GM21390 (cell line): ENCODE results near the gene ZCWPW1.
A peak's percentile ranks its signal among the peaks of the same experiment; 100 is the strongest.
"Not testable (repeated sequence)": the region's sequence is repeated elsewhere in the genome, so short reads cannot be mapped to it uniquely, and the experiment has no call there.

Source experiments
- ATAC-seq: cut with Tn5 transposase; IDR thresholded peaks from one replicate; pipeline ENCODE4 v1.9.1; 2021; ENCODE audit not compliant: unreplicated experiment

Gene ZCWPW1

DNA sequence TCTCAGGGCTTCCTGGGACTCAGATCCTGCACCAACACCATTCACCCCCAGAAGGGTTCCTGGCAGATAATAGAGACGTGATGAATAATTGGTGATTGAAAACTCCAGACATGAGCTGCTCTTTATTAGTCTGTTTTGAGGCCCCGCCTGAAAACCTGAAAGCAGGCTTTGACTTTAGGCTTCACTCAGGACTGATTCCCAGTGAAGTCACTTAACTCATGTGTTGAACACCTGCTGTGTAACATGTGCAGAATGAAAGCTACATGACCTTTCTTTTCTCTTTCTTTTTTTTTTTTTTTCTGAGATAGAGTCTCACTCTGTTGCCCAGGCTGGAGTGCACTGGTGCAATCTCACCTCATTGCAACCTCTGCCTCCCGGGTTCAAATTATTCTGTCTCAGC lies 26.7 kb upstream of the ZCWPW1 start:
- no peak for ATAC-seq

- ATAC-seq, result not testable (repeated sequence)
Measured at GRCh38 chr7:100453854-100454253, 25.4 kb upstream of the ZCWPW1 start.

GRCh38 chr7:100452513-100452912 lies 24.0 kb upstream of the ZCWPW1 start:
- ATAC-seq, result no peak

GRCh38 chr7:100449190-100449795 lies 20.8 kb upstream of the ZCWPW1 start:
- ATAC-seq, result no peak

DNA sequence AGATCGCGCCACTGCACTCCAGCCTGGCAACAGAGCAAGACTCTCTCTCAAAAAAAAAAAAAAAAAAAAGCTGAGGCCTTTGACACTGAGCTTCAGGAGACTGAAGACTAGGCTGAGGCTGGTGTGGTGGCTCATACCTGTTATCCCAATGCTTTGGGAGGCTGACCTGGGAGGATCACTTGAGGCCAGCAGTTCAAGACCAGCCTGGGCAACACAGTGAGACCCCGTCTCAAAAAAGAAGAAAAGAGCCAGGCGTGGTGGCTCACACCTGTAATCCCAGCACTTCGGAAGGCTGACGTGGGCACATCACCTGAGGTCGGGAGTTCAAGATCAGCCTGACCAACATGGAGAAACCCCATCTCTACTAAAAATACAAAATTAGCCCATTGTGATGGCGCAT lies 18.9 kb upstream of the ZCWPW1 start:
- not testable (repeated sequence) for ATAC-seq

GRCh38 chr7:100446040-100446439 lies 17.5 kb upstream of the ZCWPW1 start:
- no peak for ATAC-seq

- ATAC-seq, result no peak
Measured at GRCh38 chr7:100444311-100445278, 16.1 kb upstream of the ZCWPW1 start.

DNA sequence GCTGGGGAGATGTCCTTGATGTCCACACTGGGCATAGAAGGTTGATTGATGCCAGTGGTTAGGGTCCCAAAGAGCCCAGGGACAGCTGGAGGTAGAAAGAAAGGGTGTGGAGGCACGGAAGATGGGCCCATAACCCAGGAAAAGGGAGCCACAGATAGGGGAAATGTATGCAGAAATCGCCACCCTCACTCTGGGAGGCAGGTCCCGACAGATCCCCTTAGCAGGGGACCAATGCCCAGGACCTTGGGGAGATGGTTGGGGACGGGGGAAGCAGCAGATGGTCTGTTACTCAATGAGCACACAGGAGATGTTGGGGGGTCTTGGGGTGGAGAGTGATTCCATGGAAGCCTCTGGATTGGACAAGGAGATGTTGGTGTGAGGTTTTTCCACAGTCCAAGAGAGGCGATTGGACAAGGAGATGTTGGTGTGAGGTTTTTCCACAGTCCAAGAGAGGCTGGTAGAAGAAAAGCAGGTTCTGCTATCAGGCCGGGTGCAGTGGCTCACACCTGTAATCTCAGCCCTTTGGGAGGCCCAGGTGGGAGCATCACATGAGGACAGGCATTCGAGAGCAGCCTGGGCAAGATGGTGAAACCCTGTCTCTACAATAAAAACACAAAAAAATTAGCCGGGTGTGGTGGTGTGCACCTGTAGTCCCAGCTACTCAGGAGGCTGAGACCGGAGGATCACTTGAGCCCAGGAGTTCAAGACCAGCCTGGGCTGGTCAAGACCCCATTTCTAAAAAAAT lies 14.8 kb upstream of the ZCWPW1 start:
- ATAC-seq, result no peak

- ATAC-seq, result no peak
Measured at GRCh38 chr7:100441641-100442535, 13.4 kb upstream of the ZCWPW1 start.

GRCh38 chr7:100439244-100439643 lies 10.7 kb upstream of the ZCWPW1 start:
- not testable (repeated sequence) for ATAC-seq

DNA sequence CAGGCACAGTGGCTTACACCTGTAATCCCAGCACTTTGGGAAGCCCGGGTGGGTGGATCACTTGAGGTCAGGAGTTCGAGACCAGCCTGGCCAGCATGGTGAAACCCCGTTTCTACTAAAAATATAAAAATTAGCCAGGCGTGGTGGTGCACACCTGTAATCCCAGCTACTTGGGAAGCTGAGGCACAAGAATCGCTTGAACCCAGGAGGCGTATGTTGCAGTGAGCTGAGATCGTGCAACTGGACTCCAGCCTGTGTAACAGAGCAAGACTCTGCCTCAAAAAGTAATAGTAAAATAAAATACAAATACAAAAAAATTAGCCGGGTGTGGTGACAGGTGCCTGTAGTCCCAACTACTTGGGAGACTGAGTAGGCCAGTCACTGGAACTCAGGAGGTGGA lies 10.2 kb upstream of the ZCWPW1 start:
- ATAC-seq, result not testable (repeated sequence)

- ATAC-seq, result no peak
Measured at GRCh38 chr7:100438172-100438571, 9.7 kb upstream of the ZCWPW1 start.

DNA sequence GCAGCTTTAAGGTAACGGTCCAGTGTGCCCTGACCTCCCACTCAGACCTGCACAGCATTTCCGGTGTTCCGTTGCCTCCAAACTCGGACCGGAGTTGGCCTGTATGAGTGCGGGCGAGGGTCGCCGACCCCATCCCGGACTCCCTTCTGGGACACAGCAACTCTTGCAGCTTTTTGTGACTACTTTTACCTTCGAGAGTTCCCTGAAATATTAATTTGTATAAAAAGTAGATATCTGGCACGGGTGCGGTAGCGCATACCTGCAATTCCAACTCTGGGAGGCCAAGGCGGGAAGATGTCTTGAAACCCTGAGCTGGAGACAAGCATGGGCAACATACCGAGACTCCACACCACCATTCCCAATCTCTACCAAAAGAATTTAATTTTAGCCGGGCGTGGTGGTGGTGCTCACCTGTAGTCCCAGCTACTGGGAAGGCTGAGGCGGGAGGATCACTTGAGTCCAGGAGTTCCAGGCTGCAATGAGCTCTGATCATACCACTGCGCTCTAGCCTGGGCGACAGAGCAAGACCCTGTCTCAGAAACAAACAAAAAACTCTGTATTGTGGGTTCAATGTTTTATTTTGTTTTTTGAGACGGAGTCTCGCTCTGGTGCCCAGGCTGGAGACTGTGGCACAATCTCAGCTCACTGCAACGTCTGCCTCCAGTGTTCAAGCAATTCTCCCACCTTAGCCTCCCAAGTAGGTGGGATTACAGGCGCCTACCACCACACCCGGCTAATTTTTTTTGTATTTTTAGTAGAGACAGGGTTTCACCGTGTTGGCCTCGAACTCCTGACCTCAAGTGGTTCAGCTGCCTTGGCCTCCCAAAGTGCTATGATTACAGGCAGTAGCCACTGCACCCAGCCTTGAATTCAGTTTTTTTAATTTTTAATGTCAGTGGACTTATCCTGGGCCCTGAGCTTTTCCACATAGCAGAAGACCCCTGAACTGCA lies 8.9 kb upstream of the ZCWPW1 start:
- ATAC-seq, result no peak

GRCh38 chr7:100435401-100436304 lies 7.2 kb upstream of the ZCWPW1 start:
- peak; percentile 25 for ATAC-seq

GRCh38 chr7:100434297-100435144 lies 6.0 kb upstream of the ZCWPW1 start:
- ATAC-seq, result no peak

DNA sequence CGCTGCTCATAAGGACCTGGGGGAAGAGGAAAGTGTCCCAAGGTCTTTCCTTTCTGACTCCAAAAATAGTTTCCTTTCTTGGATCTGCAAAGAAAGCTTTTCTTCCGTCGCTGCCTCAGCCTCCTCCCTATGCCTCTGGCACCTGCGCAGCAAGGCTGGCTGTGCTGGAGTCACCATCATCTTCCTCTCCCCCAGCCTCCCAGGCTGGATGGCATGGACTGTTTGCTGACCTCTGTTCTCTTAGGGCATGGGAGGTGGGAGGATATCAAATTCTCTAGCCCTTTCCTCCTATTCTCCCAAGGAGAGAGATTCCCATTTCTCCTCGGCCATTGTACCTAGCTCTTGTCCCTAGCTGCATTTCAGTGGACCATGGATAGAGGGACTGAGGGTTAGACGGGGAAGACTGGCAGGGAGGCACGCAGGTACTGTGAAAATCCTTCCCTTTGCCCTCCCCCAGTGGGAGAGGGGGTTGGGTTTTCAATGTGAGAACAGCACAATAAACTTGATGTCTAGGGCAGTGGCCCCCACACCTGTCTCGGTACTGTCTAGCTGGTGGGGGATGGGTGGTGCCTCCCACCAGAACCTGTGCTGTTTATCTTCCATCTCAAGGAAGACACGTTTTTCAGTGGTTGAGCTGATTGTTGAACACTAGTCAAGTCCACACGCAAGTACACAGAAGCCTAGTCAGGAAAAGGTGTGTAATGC lies 5.2 kb upstream of the ZCWPW1 start:
- no peak for ATAC-seq

GRCh38 chr7:100433276-100433591 lies 4.7 kb upstream of the ZCWPW1 start:
- no peak for ATAC-seq
